Measurements from ENCODE around the gene PDCL2. TPM values are rescaled to one million over a fixed set of nuclear protein-coding genes. Genes with fewer than 3 reads are reported as not detected.

PDCL2 gene
- total and polyA plus RNA-seq, 10 of the 15 experiments (the other 5 are each of a cell fraction or from before 2014, with no cell fraction given) = not detected

GRCh38 chr4:55610381-55610780, 18.3 kb upstream of the PDCL2 start:
- DNase-seq (ENCODE audit: low read depth, low spot score) (no peak), ATAC-seq (no peak), FAIRE-seq (no peak)
- no TSS peak for BruUV-seq (replicated peaks)
- ChIA-PET SMC1A (ENCODE audit: uncharacterized antibody, unreplicated experiment) (interaction anchor here (0.8 kb wide), 1 partner anchor 29 kb away, joined by 3 read pairs; no protein-coding TSS in a partner anchor), POLR2A (interaction anchor here (0.7 kb wide), 1 partner anchor 9 kb away, joined by 4 read pairs; no protein-coding TSS in a partner anchor), CTCF (no interaction called here), RAD21 (ENCODE audit: unreplicated experiment) (no interaction called here)
- Histone ChIP-seq H3K4me1 (ENCODE audit: control insufficient read depth, insufficient read depth, low read length) (no peaks in the 10 kb centered on the region), H3K9me3 (replicated peaks; ENCODE audit: control insufficient read depth, insufficient read depth, low read length) (no peaks in the 10 kb centered on the region), H3K27me3 (replicated peaks in 1 of 2; ENCODE audit: control insufficient read depth in 2 of 2, insufficient read depth in 2 of 2, low read length in 1 of 2) (peaks cover 0 to 3% of the 10 kb centered on the region in 2 experiments; a peak in 1 of 4 replicates), H3K4me3 (no peak overlapping the region), H3K79me2 (ENCODE audit: control insufficient read depth, insufficient read depth, low read length) (no peaks in the 10 kb centered on the region), H3K4me2 (ENCODE audit: control insufficient read depth, insufficient read depth) (no peak overlapping the region), H3K9ac (ENCODE audit: control insufficient read depth, insufficient read depth, low read length) (no peak overlapping the region), H3K36me3 (ENCODE audit: control insufficient read depth in 2 of 2, insufficient read depth in 2 of 2, low read length in 1 of 2) (no peaks in the 10 kb centered on the region), H3K27ac (ENCODE audit: control insufficient read depth, insufficient read depth) (no peak overlapping the region), H4K20me1 (ENCODE audit: control insufficient read depth, insufficient read depth) (no peaks in the 10 kb centered on the region), H2AFZ (ENCODE audit: control insufficient read depth, low read depth, low read length) (no peak overlapping the region)
- intact Hi-C loops (cut with micrococcal nuclease; ENCODE audit: unreplicated experiment) (no loop called here), in situ Hi-C loops (cut with MboI) (no loop called here)
- no peak for TF ChIP-seq NR2C2 (IDR thresholded peaks at IDR 0.05; ENCODE audit: borderline replicate concordance, control insufficient read depth, insufficient read length, low read depth)
- TF ChIP-seq RAD21 (IDR thresholded peaks at IDR 0.05; ENCODE audit: insufficient read depth, low read depth, low read length) = no peak
- no peak for TF ChIP-seq BCLAF1 (IDR thresholded peaks at IDR 0.05)
- no peak for TF ChIP-seq TCF12 (IDR thresholded peaks at IDR 0.05; ENCODE audit: low read depth, low read length)
- TF ChIP-seq BRCA1 (IDR thresholded peaks at IDR 0.05; ENCODE audit: low read depth, low read length) = no peak
- TF ChIP-seq MYC (IDR thresholded peaks at IDR 0.05; ENCODE audit: insufficient read depth, insufficient read length, insufficient replicate concordance, low read length, severe bottlenecking) = no peak
- no peak for TF ChIP-seq SMAD1 (IDR thresholded peaks at IDR 0.05; ENCODE audit: low read depth, partially characterized antibody)
- TF ChIP-seq HDGF (IDR thresholded peaks at IDR 0.05) = no peak
- no peak for TF ChIP-seq EGR1 (IDR thresholded peaks at IDR 0.05; ENCODE audit: borderline replicate concordance in 1 of 2, low read depth in 2 of 2, low read length in 2 of 2)
- no peak for TF ChIP-seq CHD2 (IDR thresholded peaks at IDR 0.05; ENCODE audit: borderline replicate concordance, low read depth, low read length)
- no CpG with 5 or more reads among the region's 2 CpGs for WGBS (ENCODE audit: insufficient coverage, insufficient replicate concordance, low lambda C conversion rate, missing lambda C conversion rate)
